Parathyroid adenoma (tissue), 2 donors: Measurements from ENCODE around the gene NARS2.
"Not testable (repeated sequence)": the region's sequence is repeated elsewhere in the genome, so short reads cannot be mapped to it uniquely, and the experiment has no call there.

Source experiments
- H2AFZ ChIP-seq: fragments of 300-600 bp; sonication (generic); one replicate; pipeline ENCODE4 v1.7.0; 2017; ENCODE audit warnings: antibody characterized with exemption, mild to moderate bottlenecking
- H3K27ac ChIP-seq: fragments of 300-600 bp; sonication (generic); one replicate; pipeline ENCODE4 v1.7.0; 2017
- H3K27me3 ChIP-seq: fragments of 300-600 bp; sonication (generic); one replicate; pipeline ENCODE4 v1.7.0; 2017; ENCODE audit warnings: low read length; ENCODE audit not compliant: control insufficient read depth, insufficient read depth
- H3K36me3 ChIP-seq: fragments of 300-600 bp; sonication (generic); one replicate; pipeline ENCODE4 v1.7.0; 2017; ENCODE audit warnings: low read length; ENCODE audit not compliant: control insufficient read depth, insufficient read depth
- H3K4me1 ChIP-seq: fragments of 300-600 bp; sonication (generic); one replicate; pipeline ENCODE4 v1.7.0; 2017; ENCODE audit warnings: control low read depth
- H3K4me2 ChIP-seq: fragments of 300-600 bp; sonication (generic); one replicate; pipeline ENCODE4 v1.7.0; 2017; ENCODE audit warnings: low read length
- H3K4me3 ChIP-seq: fragments of 300-600 bp; sonication (generic); one replicate; pipeline ENCODE4 v1.7.0; 2017; ENCODE audit warnings: low read depth, low read length
- H3K79me2 ChIP-seq: fragments of 300-600 bp; sonication (generic); one replicate; pipeline ENCODE4 v1.7.0; 2017; ENCODE audit warnings: control low read depth
- H3K9ac ChIP-seq: fragments of 300-600 bp; sonication (generic); one replicate; pipeline ENCODE4 v1.7.0; 2017; ENCODE audit warnings: mild to moderate bottlenecking
- H3K9me3 ChIP-seq: fragments of 300-600 bp; sonication (generic); one replicate; pipeline ENCODE4 v1.7.0; 2017; ENCODE audit warnings: low read length; ENCODE audit not compliant: control insufficient read depth
- CTCF ChIP-seq: fragments of 300-600 bp; sonication (generic); IDR thresholded peaks from one replicate; pipeline ENCODE4 v1.7.0; 2017; ENCODE audit warnings: antibody characterized with exemption, mild to moderate bottlenecking
- donor health status: primary hyperparathyroidism.

The NARS2 gene

GRCh38 chr11:78564490-78565467 lies 9.9 kb downstream of the NARS2 start:
- Histone ChIP-seq H3K79me2 (peaks cover 3% of the 10 kb centered on the region), H3K4me3 (no peak overlapping the region), H2AFZ (no peak overlapping the region), H3K27ac (no peak overlapping the region), H3K9me3 (no peaks in the 10 kb centered on the region), H3K9ac (no peak overlapping the region), H3K36me3 (no peaks in the 10 kb centered on the region), H3K27me3 (no peaks in the 10 kb centered on the region), H3K4me2 (no peak overlapping the region), H3K4me1 (no peaks in the 10 kb centered on the region)
- peak; percentile 54 for TF ChIP-seq CTCF

GRCh38 chr11:78564037-78564436 lies 10.6 kb downstream of the NARS2 start:
- not testable (repeated sequence) for H3K27me3 ChIP-seq, H3K4me2 ChIP-seq, H3K79me2 ChIP-seq, H3K36me3 ChIP-seq, H3K9ac ChIP-seq, H3K4me3 ChIP-seq, H3K4me1 ChIP-seq, H3K9me3 ChIP-seq, H2AFZ ChIP-seq, H3K27ac ChIP-seq

GRCh38 chr11:78563090-78563489 lies 11.6 kb downstream of the NARS2 start:
- H3K4me1 ChIP-seq, H3K4me2 ChIP-seq, H3K9me3 ChIP-seq, H3K27me3 ChIP-seq, H2AFZ ChIP-seq, H3K4me3 ChIP-seq, H3K36me3 ChIP-seq, H3K27ac ChIP-seq, H3K79me2 ChIP-seq, H3K9ac ChIP-seq: not testable (repeated sequence)

GRCh38 chr11:78562398-78562797 lies 12.3 kb downstream of the NARS2 start:
- H3K9ac ChIP-seq, result no peak overlapping the region
- H3K36me3 ChIP-seq, result no peaks in the 10 kb centered on the region
- H3K9me3 ChIP-seq, result no peaks in the 10 kb centered on the region
- H3K4me1 ChIP-seq, result no peaks in the 10 kb centered on the region
- no peak for TF ChIP-seq CTCF
- no peak overlapping the region for H3K27ac ChIP-seq
- no peak overlapping the region for H3K4me3 ChIP-seq
- no peak overlapping the region for H2AFZ ChIP-seq
- no peaks in the 10 kb centered on the region for H3K27me3 ChIP-seq
- no peak overlapping the region for H3K4me2 ChIP-seq
- peaks cover 3% of the 10 kb centered on the region for H3K79me2 ChIP-seq

GRCh38 chr11:78560826-78561484 lies 13.7 kb downstream of the NARS2 start:
- Histone ChIP-seq H3K9ac (no peak overlapping the region), H3K4me1 (no peaks in the 10 kb centered on the region)

More at GRCh38 chr11:78560826-78561484, 13.7 kb downstream of the NARS2 start:
- Histone ChIP-seq H3K36me3 (no peaks in the 10 kb centered on the region), H3K4me3 (no peak overlapping the region), H3K27me3 (no peaks in the 10 kb centered on the region), H3K79me2 (peaks cover 3% of the 10 kb centered on the region), H2AFZ (no peak overlapping the region), H3K9me3 (no peaks in the 10 kb centered on the region), H3K4me2 (no peak overlapping the region), H3K27ac (no peak overlapping the region)
- no peak for TF ChIP-seq CTCF
